ENCODE measurements around the gene SPRR1B.
"Not testable (repeated sequence)": the region's sequence is repeated elsewhere in the genome, so short reads cannot be mapped to it uniquely, and the experiment has no call there.

The SPRR1B gene, protein sequence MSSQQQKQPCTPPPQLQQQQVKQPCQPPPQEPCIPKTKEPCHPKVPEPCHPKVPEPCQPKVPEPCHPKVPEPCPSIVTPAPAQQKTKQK

DNA sequence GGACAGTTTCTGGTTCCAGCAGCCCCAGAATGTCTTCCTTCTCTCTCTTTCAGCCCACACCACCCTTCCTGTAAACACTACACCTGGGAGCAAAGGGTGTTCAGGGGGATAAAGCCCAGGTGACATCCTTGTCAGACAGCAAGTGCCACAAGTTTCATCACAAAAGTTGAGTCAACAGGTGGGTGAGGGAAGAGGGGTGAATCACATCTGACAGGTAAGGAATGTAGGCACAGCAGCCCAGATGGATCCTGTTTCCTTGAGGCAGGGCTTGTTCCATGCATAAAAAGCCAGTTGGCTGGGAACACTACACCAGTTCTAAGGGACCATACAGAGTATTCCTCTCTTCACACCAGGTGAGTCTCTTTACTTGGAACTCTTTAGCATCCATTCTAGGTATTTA, at the start of gene SPRR1B:
TSS of gene SPRR1B (plus strand) at position 309 of the 400 bp plus-strand sequence. CDS start 1,143 bp downstream, outside the sequence.
- Mint-ChIP-seq H3K27ac (no peak within 1 kb of the TSS), H3K27me3 (peaks cover 19% of the 10 kb centered on the region), H3K36me3 (no peaks in the 10 kb centered on the region), H3K4me3 (no peak within 1 kb of the TSS), H3K4me1 (ENCODE audit: low read depth) (no peaks in the 10 kb centered on the region), H3K9me3 (ENCODE audit: low read depth) (peaks cover 6% of the 10 kb centered on the region)

DNA sequence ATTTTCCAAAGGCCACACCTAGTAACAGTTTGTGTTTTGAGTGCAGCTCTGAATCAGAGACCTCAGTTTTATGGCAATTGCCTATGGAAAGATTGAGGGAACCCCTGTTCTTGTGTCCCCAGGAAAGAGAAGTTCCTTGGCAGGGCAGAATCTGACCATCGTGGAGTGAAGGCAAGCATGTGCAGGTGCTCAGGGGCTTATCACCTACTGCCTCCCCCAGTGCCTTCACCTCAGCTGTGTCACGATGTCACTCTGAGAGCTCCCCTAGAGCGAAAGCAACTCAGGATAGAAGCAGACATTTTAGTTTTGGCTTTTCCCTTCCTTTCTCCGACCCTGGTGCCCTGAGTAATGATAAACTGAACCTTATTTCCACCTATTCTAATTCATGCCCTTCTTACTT, 48.9 kb upstream of the SPRR1B start:
- H3K27me3 Mint-ChIP-seq, result peaks cover 26% of the 10 kb centered on the region
- no peaks in the 10 kb centered on the region for H3K9me3 Mint-ChIP-seq (ENCODE audit: low read depth)
- H3K4me1 Mint-ChIP-seq (ENCODE audit: low read depth), result no peaks in the 10 kb centered on the region
- no peaks in the 10 kb centered on the region for H3K36me3 Mint-ChIP-seq
- H3K4me3 Mint-ChIP-seq, result no peak overlapping the region
- no peak overlapping the region for H3K27ac Mint-ChIP-seq

DNA sequence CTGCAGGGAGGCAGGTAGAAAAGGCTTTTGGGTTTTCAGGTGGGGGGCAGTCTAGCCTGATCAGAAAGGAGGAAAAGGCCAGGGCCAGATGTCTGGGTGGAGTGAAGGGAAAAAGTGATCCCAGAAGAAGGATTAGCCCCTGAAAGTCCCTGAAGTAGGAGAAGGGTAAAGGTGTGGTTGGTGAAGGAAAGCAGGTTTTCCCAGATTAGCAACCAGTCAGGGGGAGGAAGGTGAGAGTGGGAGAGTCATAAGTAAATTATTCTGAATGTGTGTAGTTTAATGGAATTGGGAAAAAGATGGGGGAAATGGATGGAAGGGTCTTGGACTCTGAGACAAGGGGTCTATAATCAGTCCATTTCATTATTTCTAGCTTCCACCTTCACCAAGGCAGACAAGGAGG, 47.8 kb upstream of the SPRR1B start:
- Mint-ChIP-seq H3K4me1 (ENCODE audit: low read depth) (no peaks in the 10 kb centered on the region), H3K27me3 (peaks cover 29% of the 10 kb centered on the region), H3K4me3 (no peak overlapping the region), H3K36me3 (no peaks in the 10 kb centered on the region), H3K27ac (no peak overlapping the region), H3K9me3 (ENCODE audit: low read depth) (no peaks in the 10 kb centered on the region)

DNA sequence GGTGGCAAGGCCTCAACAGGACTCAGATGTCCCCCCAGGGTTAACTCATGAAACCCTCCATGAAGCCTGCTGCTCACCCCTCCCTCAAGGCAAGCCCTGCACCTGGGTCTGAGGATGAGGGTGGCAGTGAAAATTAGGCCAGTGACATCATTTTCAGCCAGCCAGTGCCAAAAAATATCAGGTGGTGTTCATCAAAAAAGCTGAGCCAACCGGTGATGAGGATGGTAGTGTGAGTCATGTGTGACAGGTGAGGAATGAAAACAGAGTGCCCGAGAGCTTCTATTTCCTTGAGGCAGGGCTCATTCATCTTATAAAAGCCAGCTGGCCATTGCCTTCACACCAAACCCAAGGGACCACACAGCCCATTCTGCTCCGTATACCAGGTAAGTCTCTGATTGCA, 47.3 kb upstream of the SPRR1B start, which contains the start of gene SPRR1A:
TSS of gene SPRR1A (plus strand) at position 339 of the 400 bp plus-strand sequence. CDS start 1,150 bp downstream, outside the sequence.
- H3K4me3 Mint-ChIP-seq, result no peak within 1 kb of the TSS
- no peak within 1 kb of the TSS for H3K27ac Mint-ChIP-seq
- H3K9me3 Mint-ChIP-seq (ENCODE audit: low read depth), result no peaks in the 10 kb centered on the region
- H3K27me3 Mint-ChIP-seq, result peaks cover 29% of the 10 kb centered on the region
- H3K4me1 Mint-ChIP-seq (ENCODE audit: low read depth), result no peaks in the 10 kb centered on the region
- no peaks in the 10 kb centered on the region for H3K36me3 Mint-ChIP-seq

DNA sequence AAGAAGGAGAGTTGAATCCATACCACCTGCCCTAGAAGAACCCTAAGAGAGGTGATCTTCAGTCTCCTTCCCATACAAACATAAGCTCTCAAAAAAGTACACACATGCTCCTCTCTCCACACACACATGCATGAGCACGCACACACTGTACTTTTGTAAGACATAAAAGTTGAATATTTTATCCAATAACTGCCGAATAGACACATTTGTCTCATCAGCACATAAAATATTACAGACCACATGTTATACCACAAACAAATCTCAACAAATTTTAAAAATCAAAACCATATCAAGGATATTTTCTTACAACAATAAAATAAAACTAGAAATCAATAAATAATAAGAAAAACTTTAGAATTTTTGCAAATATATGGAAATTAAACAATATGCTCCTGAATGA, 44.4 kb upstream of the SPRR1B start:
- no peak overlapping the region for H3K27ac Mint-ChIP-seq
- no peaks in the 10 kb centered on the region for H3K9me3 Mint-ChIP-seq (ENCODE audit: low read depth)
- H3K4me3 Mint-ChIP-seq, result no peak overlapping the region
- H3K27me3 Mint-ChIP-seq, result peaks cover 26% of the 10 kb centered on the region
- H3K36me3 Mint-ChIP-seq, result no peaks in the 10 kb centered on the region
- no peaks in the 10 kb centered on the region for H3K4me1 Mint-ChIP-seq (ENCODE audit: low read depth)

DNA sequence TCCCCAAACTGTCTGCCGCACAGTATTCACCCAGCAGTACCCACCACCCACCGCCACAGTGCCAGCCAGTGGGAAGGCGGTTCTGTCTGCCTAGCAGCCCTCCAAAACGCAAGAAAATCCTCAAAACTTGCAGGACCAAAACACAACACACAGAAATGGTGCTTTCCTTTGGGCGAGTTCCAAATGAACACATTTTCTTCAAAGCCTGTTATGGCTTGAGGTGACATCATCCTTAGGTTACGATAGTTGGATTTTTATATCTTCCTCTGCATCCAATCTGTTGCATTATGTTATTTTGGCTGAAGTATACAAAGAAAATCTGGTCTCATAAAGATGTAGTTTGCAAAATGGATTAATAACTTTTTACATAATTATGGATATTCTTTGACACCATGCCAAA, 37.8 kb upstream of the SPRR1B start:
- Mint-ChIP-seq H3K27me3 (peaks cover 12% of the 10 kb centered on the region), H3K27ac (no peak overlapping the region), H3K4me3 (no peak overlapping the region), H3K36me3 (no peaks in the 10 kb centered on the region), H3K4me1 (ENCODE audit: low read depth) (no peaks in the 10 kb centered on the region), H3K9me3 (ENCODE audit: low read depth) (no peaks in the 10 kb centered on the region)

DNA sequence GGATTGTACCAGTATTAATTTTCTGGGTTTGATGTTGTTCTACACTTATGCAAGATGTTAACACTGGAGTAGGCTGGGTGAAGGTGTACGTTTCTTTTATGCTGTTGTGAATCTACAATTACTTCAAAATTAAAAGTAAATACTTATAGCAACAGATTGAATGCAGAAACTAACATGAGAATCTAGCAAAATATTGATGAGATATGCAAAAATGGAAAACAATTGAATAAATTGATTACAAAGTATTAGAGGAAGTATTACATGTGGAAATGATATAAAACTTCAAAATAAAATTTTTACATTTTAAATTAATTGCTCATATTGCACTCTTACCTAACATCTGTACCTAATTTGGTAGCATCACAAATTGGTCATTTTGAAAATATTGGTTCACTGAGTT, 35.2 kb upstream of the SPRR1B start:
- Mint-ChIP-seq H3K27ac (no peak overlapping the region), H3K4me1 (ENCODE audit: low read depth) (no peaks in the 10 kb centered on the region), H3K27me3 (peaks cover 18% of the 10 kb centered on the region), H3K4me3 (no peak overlapping the region), H3K36me3 (no peaks in the 10 kb centered on the region), H3K9me3 (ENCODE audit: low read depth) (no peaks in the 10 kb centered on the region)

DNA sequence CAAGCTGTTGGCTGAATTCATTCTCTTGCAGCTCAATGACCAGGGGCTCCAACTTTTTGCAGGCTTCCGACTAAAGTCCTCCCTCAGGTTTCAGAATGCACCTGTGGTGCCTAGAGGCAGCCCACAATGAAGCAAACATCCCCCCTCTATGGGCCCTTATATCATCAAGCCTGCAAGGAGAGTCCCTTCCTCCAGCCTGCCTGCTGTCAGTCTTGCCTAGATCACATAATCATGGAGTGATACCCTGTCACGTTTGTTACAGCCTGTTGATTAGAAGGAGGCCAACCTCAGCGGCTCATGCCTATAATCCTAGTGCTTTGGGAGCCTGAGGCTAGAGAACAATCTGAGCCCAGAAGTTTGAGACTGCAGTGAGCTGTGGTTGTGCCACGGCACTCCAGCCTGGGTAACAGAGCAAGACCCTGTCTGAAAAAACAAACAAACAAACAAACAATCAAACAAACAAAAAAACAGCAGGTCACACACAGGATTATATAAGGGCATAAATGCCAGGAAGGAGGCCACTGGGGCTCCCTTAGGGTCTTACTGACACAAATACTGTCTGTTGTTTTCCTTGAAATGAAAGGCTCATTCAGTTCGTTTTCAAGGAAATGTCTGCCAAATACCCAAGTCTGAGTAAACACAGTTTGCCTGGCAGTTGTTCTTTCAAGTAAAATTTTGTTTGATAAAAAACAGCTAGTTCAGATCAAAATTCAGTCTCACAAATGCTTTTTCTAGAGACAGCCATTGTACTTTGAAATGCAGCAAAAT, 34.2 kb upstream of the SPRR1B start:
- Mint-ChIP-seq H3K9me3 (ENCODE audit: low read depth) (no peaks in the 10 kb centered on the region), H3K27ac (no peak overlapping the region), H3K36me3 (no peaks in the 10 kb centered on the region), H3K4me3 (no peak overlapping the region), H3K27me3 (peaks cover 18% of the 10 kb centered on the region), H3K4me1 (ENCODE audit: low read depth) (no peaks in the 10 kb centered on the region)

DNA sequence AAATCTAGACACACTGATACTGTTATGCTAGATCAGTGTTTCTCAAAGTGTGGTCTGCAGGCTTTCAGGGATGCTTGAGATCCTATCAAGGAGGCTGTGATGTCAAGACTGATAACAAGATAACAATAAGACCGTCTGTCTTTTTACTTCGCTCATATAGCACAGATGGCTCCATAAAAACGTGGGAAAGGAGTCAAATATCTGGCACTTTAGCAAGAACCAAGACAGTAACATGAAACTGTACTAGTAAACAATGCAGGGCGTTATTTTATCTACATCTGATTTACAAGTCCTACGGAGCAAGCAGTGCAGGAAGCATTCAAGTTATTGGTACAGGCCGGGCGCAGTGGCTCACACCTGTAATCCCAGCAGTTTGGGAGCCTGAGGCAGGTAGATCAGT, 33.1 kb upstream of the SPRR1B start:
- Mint-ChIP-seq H3K27me3 (peaks cover 18% of the 10 kb centered on the region), H3K4me3 (no peak overlapping the region), H3K9me3 (ENCODE audit: low read depth) (no peaks in the 10 kb centered on the region), H3K36me3 (no peaks in the 10 kb centered on the region), H3K27ac (no peak overlapping the region), H3K4me1 (ENCODE audit: low read depth) (no peaks in the 10 kb centered on the region)

DNA sequence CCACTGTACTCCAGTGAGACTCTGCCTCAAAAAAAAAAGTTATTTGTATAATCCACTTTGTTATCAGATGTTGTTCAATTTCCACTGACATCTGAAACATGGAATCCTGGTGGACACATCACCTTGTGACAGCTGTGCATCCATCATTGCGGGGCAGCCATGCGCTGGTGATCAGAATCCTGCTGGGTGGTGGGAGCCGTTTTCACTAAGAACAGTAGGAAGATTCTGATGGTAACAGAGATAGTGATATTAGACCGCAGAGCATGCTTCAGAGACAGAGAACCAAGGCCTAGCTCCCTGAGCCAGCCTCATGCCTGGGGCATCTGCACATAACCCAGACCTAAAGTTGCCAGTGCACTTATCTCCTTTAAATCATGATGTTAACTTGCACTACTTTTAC, 32.5 kb upstream of the SPRR1B start:
- H3K4me1 Mint-ChIP-seq (ENCODE audit: low read depth), result no peaks in the 10 kb centered on the region
- H3K27ac Mint-ChIP-seq, result no peak overlapping the region
- H3K4me3 Mint-ChIP-seq, result no peak overlapping the region
- peaks cover 18% of the 10 kb centered on the region for H3K27me3 Mint-ChIP-seq
- no peaks in the 10 kb centered on the region for H3K9me3 Mint-ChIP-seq (ENCODE audit: low read depth)
- H3K36me3 Mint-ChIP-seq, result no peaks in the 10 kb centered on the region

DNA sequence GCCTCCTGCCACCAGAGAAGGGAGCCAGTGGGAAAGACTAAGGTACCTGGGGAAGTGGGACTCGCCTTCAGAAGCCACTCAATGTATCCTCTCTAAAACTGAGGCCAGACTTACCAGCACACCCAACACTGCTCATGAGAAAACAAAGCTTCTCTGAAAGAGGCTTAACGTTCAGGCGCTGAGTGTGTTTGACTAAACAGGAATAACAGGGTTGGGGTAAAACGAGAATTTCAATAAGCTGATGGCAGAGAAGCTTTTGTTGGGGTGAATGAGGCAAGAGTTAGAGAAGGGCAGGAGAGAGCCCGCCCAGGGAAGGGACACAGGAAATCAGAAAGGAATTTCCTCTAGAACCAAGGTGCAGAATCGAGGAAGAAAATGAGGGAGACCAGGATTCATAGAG, 31.2 kb upstream of the SPRR1B start:
- no peak overlapping the region for H3K27ac Mint-ChIP-seq
- no peaks in the 10 kb centered on the region for H3K36me3 Mint-ChIP-seq
- peaks cover 16% of the 10 kb centered on the region for H3K27me3 Mint-ChIP-seq

DNA sequence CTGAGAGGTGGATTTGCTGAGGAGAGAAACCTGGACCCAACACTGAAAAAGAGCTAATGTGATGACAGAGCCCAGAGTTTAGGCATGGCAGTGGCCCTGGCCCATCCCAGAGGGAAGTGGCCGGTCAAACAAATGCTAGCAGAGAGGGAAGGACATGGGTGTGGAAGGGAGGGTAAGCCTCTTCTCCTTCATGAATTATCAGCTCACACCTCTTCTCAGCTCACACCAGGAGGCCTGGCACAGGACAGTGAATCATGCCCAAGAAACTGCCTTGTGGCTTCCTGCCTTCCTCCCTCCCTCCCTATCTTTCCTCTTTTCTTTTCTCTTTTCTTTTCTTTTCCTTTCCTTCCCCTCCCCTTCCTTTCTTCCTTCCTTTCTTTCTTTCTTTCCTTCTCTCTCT, 30.7 kb upstream of the SPRR1B start:
- Mint-ChIP-seq H3K27ac (no peak overlapping the region), H3K27me3 (peaks cover 15% of the 10 kb centered on the region), H3K4me3 (no peak overlapping the region), H3K9me3 (ENCODE audit: low read depth) (no peaks in the 10 kb centered on the region), H3K4me1 (ENCODE audit: low read depth) (no peaks in the 10 kb centered on the region), H3K36me3 (no peaks in the 10 kb centered on the region)

More for the DNA sequence above, 31.2 kb upstream of the SPRR1B start:
- H3K9me3 Mint-ChIP-seq (ENCODE audit: low read depth), result no peaks in the 10 kb centered on the region
- no peaks in the 10 kb centered on the region for H3K4me1 Mint-ChIP-seq (ENCODE audit: low read depth)
- H3K4me3 Mint-ChIP-seq, result no peak overlapping the region

DNA sequence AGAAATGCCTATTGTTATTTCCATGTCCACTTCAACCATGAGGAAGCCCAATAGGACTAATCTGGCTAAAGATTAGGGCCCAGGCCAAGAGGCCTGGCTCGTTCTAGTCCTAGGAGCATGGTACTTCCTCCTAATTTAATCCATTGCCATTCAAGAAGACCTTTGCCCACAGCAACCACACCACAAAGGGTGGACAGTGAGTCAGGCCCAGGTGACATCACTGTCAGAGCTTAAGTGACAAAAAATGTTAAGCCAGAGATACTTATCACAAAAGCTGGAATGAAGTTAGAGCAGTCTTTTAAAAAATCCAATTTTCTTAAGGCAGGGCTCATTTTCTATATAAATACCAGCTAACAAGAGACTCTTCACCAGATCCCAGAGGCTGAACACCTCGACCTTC, 29.6 kb upstream of the SPRR1B start, which contains the start of gene SPRR3:
TSS of gene SPRR3 (plus strand) at position 368 of the 400 bp plus-strand sequence. CDS start 1,272 bp downstream, outside the sequence.
- Mint-ChIP-seq H3K9me3 (ENCODE audit: low read depth) (no peaks in the 10 kb centered on the region), H3K27me3 (peaks cover 13% of the 10 kb centered on the region), H3K27ac (no peak within 1 kb of the TSS), H3K4me1 (ENCODE audit: low read depth) (no peaks in the 10 kb centered on the region), H3K4me3 (no peak within 1 kb of the TSS), H3K36me3 (no peaks in the 10 kb centered on the region)

DNA sequence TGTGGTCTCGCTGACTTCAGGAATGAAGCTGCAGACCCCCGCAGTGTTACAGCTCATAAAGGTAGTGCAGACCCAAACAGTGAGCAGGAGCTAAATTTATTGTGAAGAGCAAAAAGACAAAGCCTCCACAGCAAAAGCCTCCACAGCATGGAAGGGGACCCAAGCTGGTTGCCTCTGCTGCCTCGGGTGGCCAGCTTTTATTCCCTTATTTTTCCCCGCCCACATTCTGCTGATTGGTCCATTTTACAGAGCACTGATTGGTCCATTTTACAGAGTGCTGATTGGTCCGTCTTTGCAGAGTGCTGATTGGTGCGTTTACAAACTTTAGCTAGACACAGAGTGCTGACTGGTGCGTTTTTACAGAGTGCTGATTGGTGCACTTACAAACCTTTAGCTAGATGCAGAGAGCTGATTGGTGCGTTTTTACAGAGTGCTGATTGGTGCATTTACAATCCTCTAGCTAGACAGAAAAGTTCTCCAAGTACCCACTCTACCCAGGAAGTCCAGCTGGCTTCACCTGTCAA, 19.7 kb upstream of the SPRR1B start:
- H3K4me1 Mint-ChIP-seq (ENCODE audit: low read depth); H3K9me3 Mint-ChIP-seq (ENCODE audit: low read depth); H3K36me3 Mint-ChIP-seq; H3K27me3 Mint-ChIP-seq; H3K4me3 Mint-ChIP-seq; H3K27ac Mint-ChIP-seq: not testable (repeated sequence)

DNA sequence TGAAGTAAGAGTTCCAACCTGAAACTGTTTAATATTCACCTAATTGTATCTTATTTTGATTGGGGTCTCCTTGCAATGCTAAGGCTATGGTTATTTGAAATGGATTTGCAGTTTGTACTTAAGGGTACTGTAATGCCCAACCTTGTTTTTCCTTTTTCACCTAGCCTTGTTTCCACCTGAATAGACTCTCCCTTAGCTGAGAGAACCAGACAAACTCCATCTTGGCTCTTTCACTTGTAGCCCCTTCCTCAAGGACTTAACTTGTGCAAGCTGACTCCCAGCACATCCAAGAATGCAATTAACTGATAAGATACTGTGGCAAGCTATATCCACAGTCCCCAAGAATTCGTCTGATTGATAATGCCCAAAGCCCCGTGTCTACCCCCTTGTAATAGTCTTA, 9.2 kb upstream of the SPRR1B start:
- H3K36me3 Mint-ChIP-seq; H3K27ac Mint-ChIP-seq; H3K4me1 Mint-ChIP-seq (ENCODE audit: low read depth); H3K9me3 Mint-ChIP-seq (ENCODE audit: low read depth); H3K4me3 Mint-ChIP-seq: not testable (repeated sequence)
- peaks cover 36% of the 10 kb centered on the region for H3K27me3 Mint-ChIP-seq

DNA sequence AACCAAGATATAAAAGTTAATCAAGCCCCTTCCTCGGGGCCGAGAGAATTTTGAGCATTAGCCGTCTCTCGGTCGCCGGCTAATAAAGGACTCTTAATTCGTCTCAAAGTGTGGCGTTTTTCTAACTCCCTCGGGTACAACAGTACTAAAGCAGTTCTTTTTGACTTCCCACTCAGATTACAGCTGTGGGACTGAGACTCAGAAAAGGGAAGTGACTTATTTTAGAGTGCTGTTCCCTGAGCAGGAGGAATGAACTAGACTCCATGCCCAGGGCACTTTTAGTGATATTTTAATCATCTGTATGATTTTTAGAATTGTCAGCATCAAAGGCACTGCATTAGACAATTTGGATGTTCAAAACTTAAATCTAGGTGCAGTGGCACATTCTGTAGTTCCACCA, 8.7 kb upstream of the SPRR1B start:
- not testable (repeated sequence) for H3K4me3 Mint-ChIP-seq; H3K9me3 Mint-ChIP-seq (ENCODE audit: low read depth); H3K36me3 Mint-ChIP-seq; H3K4me1 Mint-ChIP-seq (ENCODE audit: low read depth); H3K27ac Mint-ChIP-seq
- H3K27me3 Mint-ChIP-seq, result peaks cover 36% of the 10 kb centered on the region
